CD4-positive, alpha-beta T cell treated with Interferon gamma for 1 hour (primary cell): ENCODE data around the gene PROS1.

Experiments used
- DNase-seq: peaks from one replicate; pipeline ENCODE4 v3.0.0-alpha.2; 2020

PROS1 gene

DNA sequence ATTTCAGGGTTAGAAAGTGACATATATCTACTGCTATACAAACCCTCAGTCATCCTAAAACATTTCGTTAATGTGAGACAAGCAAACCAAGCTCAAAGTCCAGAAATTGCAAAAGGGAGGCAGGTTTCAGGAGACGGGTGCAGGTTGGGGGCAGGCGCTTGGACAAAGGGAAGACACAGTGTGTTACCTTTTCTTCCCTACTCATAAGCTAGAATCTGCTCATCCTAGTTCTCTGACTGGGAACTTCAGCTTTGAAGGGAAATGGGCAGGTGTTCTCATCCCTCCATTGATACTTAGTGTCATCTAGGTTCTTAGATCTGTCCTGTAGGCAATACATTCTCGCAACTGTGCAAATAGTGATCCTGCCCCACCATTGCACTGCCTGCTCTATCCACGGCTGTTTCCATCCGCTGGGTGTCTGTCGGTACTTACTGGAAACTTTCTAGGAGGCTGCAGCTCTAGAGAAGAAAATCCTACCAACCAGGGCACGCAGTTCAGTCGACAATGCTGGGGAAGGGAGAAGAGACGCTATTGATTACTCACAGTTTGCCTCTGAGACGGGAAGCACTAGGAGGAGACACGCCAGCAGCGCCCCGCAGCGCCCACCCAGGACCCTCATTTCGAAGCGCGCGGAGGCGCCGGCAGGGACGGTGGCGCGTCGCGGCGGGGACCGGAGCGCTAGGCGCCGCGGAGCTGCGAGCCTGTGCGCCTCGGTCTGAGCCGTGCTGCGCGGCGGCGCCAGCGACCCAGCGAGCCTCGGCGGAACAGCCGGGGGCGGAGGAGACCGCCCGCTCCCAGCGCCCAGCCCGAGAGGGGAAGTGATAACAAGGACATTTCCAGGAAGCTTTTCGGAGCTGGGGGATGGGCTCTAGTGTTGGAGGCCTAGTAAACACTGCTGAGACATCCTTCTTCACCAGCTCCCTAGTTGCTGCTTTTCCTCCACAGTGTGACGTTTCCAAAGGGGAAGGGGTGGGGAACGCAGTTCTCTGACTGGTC lies at the start of gene PROS1:
Gene PROS1 (minus strand): TSS at position 766 of the 996 bp plus-strand sequence. CDS start 147 bp downstream, at position 619.
- DNase-seq = peak; percentile 46

DNA sequence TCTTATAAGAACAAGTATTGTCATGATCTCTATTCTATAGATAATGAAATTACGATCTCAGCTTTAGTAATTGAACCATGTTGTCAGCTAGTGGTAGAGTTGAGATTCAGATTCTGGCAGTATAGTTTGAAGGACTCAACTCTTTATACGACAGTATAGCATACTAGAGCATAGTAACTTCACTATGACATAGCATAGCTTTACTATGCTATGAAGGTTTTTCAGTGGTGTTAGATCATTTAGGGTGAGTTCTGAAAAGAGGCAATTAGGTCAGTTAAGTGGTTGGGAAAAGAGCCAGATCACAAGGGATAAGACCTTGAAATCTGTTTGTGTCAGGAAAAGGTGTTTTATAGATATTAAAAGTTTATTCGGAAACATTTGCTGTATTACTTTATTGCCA lies 46.6 kb upstream of the PROS1 start:
- no peak for DNase-seq

- DNase-seq = no peak
Observed at GRCh38 chr3:94019659-94020058, 46.0 kb upstream of the PROS1 start.

DNA sequence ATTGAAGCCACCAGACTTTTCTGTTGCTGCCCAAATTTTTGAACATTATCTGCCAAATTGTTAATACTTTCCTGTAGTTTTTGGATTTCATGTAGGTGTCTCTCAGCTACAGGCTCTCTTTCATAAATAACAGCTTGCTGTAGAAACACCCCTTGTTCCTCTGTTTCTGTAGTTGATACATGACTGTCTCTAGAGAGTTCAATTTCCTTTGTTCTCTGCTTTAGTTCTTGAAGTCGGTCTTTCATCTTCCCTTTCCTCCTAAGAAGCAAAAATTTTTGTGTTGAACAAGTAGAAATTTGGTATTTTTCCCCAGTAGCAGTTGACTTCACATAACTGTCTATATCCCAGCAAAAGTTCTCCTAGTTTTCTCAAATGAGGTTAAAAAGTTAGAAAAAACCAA lies 41.3 kb upstream of the PROS1 start:
- no peak for DNase-seq

DNA sequence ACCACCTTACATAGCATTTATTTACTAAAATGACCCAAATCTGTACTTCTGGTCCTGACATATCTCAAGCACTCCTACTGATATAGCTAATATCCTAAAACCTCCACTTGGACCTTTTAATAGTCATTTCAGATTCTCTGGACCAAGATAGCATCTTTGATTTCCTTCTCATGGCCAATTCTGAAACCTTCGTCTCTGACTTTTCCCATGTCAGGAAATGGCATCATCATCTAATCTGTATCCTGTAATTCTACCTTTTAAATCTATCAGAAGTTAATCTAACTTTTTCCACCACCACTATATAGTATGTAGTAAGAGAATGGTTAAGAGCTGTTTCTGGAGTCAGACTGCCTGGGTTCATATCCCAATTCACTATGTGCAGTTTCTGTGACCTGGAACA lies 38.5 kb upstream of the PROS1 start:
- no peak for DNase-seq

- no peak for DNase-seq
Observed at GRCh38 chr3:94011233-94011711, 37.6 kb upstream of the PROS1 start.

DNA sequence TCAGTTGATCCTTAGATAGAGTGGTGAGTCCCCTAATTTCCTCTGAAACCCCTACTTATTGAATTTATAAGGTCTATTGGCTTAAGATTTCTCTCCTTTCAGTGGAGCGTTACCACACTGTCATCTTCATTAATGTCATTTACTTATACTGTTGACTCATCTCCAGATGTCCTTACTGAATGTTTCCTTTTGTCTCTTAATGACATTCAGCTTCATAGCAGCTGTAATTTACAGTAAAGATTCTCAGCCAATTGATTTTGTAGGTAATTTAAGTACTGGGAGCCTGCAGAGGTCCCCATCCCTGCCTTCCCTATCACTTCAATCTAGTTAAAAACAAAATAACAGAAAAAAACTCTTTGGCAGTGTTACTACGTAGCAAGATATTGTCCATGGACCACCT lies 35.9 kb upstream of the PROS1 start:
- DNase-seq = no peak

DNA sequence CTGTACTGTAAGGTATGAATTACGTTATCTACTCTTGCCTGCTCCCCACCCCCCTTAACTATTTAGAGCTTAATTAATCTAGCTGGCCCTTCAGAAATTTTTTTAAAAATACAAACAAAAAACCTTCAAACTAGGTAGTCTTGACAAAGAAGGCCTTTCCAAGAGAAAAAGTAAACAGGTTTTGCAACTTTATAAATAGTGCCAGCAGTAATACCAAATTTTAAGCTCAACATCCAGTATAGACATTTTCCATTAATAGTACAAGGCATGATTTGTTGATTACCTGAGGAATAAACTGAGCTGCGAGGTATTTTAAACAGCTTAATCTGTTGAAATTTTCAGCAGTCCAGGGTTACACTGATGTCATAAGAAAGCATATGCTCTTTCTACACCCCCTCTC lies 34.6 kb upstream of the PROS1 start:
- no peak for DNase-seq

DNA sequence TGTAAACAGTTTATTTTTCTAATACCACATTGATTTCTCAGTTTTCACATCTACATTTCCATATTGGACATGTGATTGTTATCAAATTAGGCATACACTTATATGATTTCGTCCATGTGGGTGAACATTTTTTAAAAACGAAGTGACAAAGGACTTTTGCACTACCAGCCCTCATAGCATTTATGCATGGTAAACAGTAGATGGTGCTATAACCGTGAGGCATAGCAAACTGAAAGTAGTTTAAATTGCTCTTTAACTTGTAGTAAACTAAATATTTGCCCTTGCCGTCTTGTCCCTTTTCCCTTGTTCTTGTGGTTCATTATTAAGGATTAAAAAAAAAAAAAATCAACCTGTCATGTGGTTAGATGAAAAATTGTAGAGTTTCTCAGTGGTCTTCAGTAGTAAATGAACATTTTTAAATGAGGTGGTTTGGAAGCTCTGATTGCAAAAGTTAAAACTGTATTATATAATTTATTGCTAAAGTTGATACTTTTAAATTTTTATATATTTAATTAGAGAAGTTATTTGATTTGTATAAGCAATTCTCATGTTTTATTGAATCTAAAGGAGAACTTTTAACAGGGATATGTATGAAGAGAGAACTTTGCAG lies 30.7 kb upstream of the PROS1 start:
- no peak for DNase-seq

DNA sequence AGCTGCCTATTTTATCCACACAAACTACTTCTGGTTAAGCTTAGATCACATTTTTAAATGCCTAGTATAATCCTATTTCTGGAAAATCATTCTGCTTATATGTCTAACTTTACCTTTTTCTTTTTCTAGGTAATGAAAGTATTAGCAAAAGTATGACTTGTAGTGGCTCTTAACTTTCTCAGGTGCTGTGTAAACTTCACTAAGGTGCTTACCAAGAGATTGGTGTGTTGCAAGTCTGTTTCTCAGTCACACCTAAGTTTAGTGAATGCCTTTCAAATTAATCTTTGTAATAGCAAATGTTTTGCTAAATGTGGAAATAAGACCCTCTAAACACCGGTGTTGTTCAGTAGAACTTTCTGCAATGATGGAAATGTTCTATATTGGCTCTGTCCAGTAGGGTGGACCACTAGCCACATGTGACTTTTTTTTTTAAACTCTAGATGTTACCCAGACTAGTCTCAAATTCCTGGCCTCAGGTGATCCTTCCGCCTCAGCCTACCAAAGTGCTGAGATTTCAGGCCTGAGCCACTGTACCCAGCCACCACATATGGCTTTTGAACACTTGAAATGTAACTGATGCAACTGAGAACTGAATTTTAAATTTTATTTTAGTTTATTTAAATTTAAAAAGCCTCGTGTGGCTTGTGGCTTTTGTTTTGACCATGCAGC lies 28.3 kb upstream of the PROS1 start:
- DNase-seq = no peak

- DNase-seq = no peak
Observed at GRCh38 chr3:94001191-94001590, 27.5 kb upstream of the PROS1 start.

- DNase-seq = no peak
Observed at GRCh38 chr3:93994056-93994455, 20.4 kb upstream of the PROS1 start.

GRCh38 chr3:93992207-93992606 lies 18.5 kb upstream of the PROS1 start:
- no peak for DNase-seq

- DNase-seq = no peak
Observed at GRCh38 chr3:93991631-93992030, 17.9 kb upstream of the PROS1 start.

- no peak for DNase-seq
Observed at GRCh38 chr3:93989241-93989640, 15.5 kb upstream of the PROS1 start.

DNA sequence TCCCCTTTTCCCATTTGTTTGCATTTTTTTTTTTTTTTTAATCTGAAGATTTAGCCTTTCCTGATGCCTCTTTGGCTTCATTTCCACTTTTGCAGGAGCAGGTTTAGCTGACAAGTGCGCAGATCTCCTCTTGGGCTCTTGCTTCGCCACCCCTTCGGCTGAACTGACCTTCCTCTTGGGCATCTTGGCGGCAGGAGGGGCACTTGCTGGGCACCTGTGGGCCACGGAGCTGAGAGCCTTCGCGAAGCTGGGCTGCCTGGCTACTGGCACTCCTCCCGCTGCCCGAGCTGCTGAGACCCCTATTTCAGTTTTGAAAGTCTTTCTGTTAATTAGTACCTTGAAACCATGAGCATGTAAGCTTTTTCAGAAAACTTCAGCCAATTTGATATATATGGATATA lies 15.1 kb upstream of the PROS1 start:
- no peak for DNase-seq

- no peak for DNase-seq
Observed at GRCh38 chr3:93988283-93988682, 14.6 kb upstream of the PROS1 start.

GRCh38 chr3:93984618-93985017 lies 10.9 kb upstream of the PROS1 start:
- DNase-seq = no peak

- no peak for DNase-seq
Observed at GRCh38 chr3:93983408-93983807, 9.7 kb upstream of the PROS1 start.

DNA sequence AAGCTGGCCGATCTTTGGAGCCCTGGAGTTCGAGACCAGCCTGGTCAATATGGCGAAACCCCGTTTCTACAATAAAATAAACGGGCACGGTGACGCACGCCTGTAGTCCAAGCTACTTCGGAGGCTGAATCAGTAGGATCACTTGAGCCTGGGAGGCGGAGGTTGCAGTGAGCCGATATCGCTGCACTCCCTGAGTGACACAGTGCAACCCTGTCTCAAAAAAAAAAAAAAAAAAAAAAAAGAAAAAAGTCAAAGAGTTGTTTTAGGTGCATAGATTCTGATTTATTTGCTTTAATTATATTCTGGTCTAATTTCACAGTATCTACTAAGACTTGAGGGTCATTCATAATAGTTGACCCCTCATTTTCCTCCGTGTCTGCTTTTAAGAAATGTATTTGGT lies 8.0 kb upstream of the PROS1 start:
- no peak for DNase-seq

DNA sequence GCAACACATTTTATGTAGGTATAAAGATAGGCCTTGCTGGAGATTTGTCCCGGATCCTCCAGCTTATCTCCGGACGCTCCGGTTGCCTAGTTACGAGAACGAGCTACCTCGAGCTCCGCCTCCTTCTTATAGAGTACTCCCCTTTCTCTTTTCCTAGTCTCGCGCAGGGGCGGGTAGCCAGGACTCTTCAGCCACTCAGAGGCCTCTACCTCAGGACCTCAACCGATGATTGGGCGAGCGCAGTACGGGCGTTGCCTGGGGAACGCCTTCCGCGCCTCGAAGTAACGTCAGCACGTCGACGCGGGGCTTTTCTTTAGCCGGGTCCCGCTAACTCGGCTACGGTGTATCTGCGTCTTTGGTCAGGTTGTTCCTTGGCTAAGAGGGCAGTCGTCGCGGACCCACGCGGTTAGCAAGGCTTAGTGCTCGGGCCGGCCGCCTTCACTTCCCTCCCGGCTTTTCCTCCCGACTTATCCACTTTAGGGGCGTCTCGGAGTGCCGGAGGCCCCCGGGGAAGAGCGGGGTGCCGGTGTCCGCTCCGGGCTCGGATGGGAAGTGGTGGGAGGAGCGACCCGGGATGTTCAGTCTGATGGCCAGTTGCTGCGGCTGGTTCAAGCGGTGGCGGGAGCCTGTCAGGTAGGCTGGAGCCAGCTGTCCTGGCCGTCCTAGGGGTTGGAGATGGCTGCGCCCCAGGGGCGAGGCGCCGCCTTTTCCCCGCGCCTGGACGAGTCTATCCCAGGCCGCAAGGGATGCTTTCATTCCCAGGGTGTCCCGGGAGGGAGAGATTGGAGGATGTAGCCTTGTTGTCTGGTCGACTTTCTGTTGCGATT lies 6.4 kb upstream of the PROS1 start, which contains the start of gene ARL13B:
Gene ARL13B (plus strand): TSS at position 306 of the 827 bp plus-strand sequence. CDS start 269 bp downstream, at position 575.
- peak; percentile 96 for DNase-seq

DNA sequence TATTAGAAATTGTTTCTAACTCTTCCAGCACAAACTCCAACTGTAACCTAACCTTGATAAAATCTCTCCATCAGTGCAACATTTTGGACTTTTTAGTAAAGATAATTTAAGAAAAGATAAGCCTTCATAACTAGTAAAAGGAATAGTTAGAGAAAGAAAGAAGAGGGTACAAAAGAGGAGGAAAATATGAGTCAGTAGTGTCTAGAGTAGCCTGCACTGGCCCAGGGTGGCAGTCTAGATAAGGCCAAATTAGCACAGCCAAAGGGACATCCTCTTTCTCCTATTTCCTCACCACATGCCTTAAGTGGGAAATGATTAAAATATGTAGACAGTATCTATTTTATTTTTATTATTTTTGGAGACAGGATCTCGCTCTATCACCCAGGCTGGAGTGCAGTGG lies 3.7 kb downstream of the PROS1 start:
- DNase-seq = no peak

DNA sequence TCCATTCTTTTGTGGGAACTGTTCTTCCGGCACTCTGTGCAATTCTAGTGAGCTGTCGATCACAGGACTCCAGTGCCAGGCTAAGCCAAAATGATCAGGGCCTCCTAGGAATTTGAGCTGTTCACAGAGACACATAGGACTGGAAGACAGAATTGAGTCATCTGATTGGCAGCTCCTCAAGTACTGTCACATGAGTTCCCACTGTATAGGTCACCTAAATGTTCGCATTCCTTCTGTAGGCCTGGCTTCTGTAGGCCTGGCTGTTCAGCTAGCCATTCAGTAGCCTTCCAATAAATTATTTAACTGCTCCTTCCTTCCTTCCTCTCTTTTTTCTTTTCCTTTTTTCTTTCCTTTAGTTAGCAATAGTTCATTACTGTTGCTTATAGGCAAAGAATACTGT lies 4.3 kb downstream of the PROS1 start:
- DNase-seq = no peak
